HG03097 (cell line): Measurements from ENCODE around the gene RRP12.

Experiments
- ATAC-seq: cut with Tn5 transposase; IDR thresholded peaks from one replicate; pipeline ENCODE4 v1.9.1; 2021; ENCODE audit not compliant: unreplicated experiment, low FRiP score

Gene RRP12

DNA sequence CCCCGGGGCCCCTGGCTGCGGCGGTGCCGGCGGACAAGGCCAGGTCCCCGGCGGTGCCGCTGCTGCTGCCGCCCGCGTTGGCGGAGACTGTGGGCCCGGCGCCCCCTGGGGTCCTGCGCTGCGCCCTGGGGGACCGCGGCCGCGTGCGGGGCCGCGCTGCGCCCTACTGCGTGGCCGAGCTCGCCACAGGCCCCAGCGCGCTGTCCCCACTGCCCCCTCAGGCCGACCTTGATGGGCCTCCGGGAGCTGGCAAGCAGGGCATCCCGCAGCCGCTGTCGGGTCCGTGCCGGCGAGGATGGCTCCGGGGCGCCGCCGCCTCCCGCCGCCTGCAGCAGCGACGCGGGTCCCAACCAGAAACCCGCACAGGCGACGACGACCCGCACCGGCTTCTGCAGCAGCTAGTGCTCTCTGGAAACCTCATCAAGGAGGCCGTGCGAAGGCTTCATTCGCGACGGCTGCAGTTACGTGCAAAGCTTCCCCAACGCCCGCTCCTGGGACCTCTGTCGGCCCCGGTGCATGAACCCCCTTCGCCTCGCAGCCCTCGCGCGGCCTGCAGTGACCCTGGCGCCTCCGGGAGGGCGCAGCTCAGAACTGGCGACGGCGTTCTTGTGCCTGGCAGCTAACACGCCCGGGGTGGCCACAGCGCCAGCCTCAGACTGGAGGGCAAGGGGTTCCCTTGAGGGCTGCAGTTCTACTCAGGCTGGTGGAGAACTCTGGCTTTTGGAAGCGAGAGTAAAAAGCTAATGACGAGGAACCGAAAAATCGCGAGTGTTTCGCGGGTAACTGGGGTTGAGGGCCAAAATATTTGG lies 81.3 kb downstream of the RRP12 start:
- ATAC-seq, result peak; percentile 25

DNA sequence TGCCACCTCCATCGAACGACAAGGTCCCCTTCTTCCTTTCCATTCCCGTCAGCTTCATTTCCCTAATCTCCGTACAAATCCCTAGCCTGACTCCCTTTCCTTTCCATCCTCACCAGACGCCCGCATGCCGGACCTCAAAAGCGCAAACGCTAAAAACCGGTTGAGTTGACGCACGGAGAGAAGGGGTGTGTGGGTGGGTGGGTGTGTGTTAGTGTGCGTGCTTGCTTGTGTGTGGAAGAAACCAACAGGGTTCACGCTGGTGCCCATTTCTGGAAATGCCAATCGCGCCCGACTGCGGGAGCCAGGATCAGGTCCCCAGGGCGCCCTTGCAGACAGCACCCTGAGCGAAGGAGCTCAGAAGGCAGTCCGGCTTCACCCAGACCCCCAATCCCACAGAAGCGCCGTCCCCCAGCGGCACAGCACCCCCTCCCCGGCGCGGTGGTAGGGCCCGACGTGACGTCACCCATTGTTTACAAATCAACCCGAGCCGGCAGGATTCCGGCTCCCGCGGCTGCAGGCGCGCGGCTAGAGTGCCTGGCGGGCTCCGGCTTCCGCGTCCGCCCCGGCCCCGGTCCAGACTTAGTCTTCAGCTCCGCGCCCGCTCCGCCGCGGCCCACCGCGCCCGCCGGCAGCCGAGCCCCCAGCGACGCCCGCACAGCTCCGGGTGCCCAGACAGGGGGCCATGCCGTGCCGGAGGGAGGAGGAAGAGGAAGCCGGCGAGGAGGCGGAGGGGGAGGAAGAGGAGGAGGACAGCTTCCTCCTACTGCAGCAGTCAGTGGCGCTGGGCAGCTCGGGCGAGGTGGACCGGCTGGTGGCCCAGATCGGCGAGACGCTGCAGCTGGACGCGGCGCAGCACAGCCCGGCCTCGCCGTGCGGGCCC lies 82.1 kb downstream of the RRP12 start, which contains the start of gene FRAT1:
FRAT1 (plus strand) TSS at position 500 of the 880 bp plus-strand sequence; CDS start at position 683, 183 bp downstream.
- peak; percentile 67 for ATAC-seq

GRCh38 chr10:97314671-97315070 lies 86.5 kb downstream of the RRP12 start:
- no peak for ATAC-seq

GRCh38 chr10:97312897-97313296 lies 88.2 kb downstream of the RRP12 start:
- ATAC-seq, result no peak

DNA sequence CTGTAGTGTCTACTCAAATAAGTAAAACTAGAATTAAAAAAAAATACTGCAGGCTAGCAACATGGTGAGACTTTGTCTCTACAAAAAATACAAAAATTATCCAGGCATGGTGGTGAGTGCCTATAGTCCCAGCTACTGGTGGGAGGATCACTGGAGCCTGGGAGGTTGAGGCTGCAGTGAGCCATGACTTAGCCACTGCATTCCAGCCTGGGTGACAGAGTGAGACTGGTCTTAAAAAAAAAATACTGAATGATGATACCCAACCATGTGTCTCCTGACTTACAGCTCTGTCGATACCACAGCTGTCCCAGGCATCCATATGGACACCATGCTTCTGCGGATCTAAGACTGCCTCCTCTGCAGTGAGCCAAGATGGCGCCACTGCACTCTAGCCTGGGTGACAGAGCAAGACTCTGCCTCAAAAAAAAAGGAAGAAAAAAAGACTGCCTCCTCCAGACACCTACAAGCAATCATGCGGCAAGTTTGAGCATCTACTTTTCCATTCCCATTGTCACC lies 90.0 kb downstream of the RRP12 start:
- no peak for ATAC-seq

GRCh38 chr10:97307866-97308780 lies 93.0 kb downstream of the RRP12 start:
- no peak for ATAC-seq

DNA sequence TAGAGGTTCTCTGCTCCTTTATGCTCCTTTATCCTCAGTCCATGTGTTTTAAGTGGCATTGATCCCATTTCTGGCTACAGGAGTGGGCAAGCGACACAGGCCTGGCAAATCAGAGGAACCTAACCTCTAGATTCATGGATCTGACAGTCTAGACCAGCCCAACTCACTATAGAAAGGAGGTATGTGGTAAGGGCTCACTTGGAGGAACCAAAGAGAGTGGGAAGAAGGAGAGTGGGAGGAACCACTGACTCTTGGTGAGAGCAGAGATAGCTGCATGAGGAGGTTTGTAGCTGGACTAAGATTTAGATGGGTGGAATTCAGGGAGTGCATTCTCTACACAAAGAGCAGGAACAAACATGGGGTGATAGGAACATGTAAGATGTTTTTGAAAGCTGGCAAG lies 93.7 kb downstream of the RRP12 start:
- ATAC-seq, result no peak
